NCI-H460 (cell line): ENCODE results near the gene FBXO38. TPM values are rescaled to one million over a fixed set of nuclear protein-coding genes. Genes with fewer than 3 reads are reported as not detected.

Experiments
- DNase-seq: peaks from one replicate; pipeline ENCODE4 v3.0.0-alpha.2; 2016; ENCODE audit warnings: low read depth; ENCODE audit errors: extremely low read depth
- polyA plus RNA-seq: library from polyadenylated mRNA; depleted of rRNA; stranded (reverse); fragments of >200 nt; gene quantifications from 2 replicates; pipeline ENCODE4 v1.2.3, GENCODE V29; 2014; cell fraction: nucleus; rRNA removed
- total RNA-seq: library from RNA; depleted of rRNA; stranded (reverse); fragments of >200 nt; shearing (Covaris generic); gene quantifications from 2 replicates; pipeline ENCODE4 v1.2.3, GENCODE V29; 2014; rRNA removed

FBXO38 gene, protein sequence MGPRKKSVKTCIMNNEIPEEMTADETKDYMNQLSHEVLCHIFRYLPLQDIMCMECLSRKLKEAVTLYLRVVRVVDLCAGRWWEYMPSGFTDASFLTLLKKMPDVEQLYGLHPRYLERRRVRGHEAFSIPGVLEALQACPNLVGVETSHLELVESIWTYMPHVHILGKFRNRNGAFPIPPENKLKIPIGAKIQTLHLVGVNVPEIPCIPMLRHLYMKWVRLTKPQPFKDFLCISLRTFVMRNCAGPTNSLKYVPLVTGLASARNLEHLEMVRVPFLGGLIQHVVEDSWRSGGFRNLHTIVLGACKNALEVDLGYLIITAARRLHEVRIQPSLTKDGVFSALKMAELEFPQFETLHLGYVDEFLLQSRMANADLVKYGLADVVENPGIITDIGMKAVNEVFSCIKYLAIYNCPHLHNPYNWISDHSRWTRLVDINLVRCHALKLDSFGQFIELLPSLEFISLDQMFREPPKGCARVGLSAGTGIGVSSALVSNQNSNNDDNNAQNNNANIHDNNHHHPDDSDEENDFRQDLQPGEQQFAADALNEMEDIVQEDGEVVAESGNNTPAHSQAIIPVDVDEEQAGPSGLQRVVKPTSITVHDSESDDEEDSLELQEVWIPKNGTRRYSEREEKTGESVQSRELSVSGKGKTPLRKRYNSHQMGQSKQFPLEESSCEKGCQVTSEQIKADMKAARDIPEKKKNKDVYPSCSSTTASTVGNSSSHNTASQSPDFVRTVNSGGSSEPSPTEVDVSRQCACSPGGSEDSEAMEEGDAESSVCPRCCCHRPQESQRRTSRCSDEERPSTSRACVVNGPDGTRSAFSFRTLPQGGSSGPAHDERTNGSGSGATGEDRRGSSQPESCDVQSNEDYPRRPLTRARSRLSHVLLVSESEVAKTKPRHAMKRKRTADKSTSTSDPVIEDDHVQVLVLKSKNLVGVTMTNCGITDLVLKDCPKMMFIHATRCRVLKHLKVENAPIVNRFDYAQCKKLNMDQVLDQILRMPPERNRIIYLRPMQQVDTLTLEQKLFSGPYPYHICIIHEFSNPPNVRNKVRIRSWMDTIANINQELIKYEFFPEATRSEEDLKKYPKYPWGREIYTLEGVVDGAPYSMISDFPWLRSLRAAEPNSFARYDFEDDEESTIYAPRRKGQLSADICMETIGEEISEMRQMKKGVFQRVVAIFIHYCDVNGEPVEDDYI
- 30.5 and 49.0 TPM in 2 replicates for total RNA-seq
- 30.1 and 37.0 TPM in 2 replicates for polyA plus RNA-seq

DNA sequence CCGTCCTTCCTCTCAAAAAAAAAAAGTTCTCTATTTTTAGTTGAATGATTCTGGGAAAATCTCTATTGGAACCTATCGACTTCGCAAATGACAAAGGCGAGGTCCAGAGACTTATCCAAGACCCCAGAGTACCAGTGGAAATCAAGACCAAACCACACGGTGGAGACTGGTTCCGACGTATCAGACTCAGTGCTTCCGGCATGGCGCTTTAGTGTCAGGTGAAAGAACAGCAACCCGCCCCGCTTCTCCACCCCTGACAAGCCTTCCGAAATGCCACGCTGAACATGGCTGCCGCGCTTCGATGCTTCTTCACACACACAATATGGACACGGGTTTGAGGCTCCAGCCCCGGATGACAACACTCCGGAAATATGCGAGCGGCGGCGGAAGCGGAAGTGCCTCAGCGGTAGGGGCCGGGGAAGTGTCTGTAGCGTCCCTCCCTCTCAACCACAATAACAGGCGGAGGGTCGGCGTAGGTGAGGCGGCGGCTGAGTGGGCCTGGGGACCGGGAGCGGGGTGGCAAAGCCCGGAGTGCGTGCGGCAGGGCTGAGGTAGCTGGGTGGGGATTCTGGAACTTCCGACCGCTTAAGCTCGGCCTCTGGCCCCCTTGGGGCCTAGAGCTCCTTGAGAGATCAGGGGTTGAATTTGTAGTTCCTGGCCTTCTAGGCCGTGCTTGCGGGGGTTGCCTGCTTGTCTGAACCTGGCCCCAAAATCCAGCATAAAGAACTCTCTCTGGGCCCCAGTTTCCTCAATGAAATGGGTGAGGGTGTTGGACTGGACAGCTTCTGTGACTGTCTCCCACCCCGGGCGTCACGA is at the start of gene FBXO38:
Gene FBXO38 (plus strand): TSS at position 395 of the 816 bp plus-strand sequence. CDS start 10,819 bp downstream, outside the sequence.
- DNase-seq = peak; percentile 97

DNA sequence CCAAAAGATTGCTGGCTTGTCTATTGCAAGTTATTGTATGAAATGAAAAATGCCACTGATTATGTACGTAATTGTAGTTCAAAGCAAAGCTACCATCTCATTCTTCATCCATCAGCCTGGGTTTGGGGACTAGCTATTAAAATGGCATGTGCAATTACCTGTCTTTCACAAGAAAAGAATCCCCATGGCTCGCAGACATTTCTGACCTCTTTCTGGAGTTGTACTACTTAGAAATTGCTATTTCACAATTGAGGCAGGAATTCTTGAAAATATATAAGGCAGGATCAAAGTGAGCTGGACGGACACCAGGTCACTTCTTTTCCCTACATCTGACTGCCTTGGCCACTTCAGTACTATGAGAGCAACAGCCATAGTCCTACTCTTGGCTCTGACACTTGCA is 48.5 kb upstream of the FBXO38 start, which contains the start of gene SPINK9:
Gene SPINK9 (plus strand): TSS at position 301 of the 400 bp plus-strand sequence. CDS start 55 bp downstream, at position 356.
- no peak for DNase-seq

DNA sequence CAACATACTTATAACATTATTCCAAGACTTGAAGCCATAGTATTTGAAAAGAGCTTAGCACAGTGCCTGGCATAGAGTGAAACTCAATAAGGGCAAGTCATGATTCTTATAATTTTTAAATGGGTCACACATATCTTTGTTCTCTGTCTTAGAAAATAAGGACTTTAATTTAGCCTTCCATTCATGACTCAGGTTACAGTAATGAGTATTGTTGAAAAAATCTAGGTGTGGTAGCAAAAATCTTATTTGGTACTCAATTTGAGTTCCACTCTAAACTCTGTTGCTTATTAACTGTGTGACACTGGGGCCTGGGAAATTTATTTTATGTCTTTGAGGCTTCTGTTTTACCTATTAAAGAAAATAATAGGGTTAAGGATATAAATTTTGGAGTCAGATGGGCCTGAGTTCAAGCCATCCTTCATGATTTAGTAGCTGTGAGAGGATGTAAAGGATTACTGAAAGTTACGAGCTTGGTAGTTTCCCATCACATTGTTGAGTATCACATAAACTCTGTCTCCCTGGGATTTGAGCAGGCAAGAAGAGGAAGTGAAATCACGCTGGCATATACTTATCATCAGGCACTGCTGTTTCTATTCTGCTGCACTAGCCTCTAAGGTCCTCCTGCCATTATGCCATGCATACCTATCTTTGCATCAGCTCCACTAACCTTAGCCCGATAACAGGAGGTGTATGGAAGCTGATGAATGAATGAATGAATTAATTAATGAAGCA is 46.9 kb upstream of the FBXO38 start:
- no peak for DNase-seq

DNA sequence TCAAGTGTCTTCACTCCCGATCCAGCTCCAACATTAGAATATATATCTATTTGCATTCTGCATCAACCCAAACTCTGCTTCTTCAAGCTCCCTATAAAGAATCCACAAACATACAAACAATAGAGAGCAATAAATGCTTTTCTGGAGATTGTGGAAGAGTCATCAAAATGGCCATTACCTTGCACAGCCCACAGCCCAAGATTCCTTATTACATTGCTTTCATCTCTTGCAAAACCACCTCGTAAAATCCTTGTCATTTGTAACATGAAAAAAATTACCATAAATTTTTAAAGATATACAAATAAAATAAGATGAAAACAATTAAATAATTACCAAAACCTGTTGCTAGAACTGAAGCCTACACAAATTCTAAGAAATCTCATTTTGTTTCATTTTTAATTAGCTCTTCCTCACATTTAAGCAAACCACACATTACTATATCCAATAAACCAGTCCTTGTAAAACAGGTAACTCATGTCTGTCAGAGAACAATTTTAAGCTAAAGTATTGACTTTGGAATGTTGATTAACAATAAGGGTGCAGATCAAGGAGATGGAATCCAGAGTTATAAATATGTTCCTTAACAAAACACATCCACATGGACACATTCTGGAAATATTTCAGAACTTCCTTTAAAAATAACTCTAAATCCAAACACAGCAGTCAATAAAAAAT is 41.2 kb upstream of the FBXO38 start:
- DNase-seq = no peak

DNA sequence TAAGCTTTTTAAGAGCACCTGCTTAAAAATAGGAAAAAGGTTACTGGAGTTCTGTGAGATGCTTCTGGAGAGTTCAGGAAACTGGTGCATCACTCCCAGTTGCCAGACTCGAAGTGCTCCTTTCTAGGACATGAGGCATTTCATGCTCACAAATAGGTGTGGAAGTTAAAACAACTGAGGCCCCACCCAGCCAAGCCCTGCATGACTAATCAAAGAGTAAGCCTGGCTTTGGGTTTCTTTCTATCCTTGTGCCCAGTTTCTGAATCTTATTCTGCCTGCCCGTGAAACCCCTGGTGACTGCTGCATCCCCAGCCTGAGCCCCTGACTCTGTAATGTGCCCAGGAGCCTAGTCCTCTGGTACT is 40.7 kb upstream of the FBXO38 start:
- DNase-seq = peak; percentile 45

DNA sequence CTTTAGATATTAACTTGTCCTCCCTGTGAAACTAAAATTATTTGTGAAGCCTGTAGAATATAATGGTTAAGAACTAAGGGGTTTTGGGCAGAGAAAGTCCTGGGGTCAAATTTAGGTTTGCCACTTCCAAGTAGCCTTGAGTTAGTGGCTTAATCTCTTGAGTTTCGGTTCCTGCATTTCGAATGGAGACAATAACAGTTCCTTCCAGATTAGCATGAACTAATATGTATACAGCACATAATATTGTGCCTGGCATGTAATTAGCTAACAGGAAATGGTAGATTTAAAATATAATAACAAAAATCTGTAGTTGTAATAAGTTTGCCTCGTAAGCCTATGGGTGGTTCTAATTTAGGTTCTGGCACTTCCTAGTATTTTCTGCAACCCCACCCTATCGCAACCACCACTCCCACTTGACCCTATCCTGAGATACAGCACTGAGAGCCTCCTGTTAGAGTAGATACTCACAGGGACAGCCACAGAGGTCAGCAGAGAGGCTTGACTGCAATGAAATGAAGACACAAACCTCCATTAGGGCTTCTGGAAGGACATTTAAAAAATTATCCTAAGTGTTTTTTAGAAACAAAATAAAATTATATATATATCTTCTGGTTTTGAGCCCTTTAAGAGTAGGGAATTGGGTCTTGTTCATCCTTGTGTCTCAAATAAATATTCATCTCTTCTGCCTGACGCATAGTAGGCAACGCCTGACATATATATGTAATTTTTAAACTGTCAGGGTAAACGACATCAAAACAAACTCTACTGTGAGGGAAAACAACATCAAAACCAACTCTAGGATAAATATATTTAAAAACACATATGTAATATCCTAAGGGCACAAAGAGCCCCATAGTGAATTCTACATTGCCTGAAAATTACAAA is 39.9 kb upstream of the FBXO38 start:
- no peak for DNase-seq

DNA sequence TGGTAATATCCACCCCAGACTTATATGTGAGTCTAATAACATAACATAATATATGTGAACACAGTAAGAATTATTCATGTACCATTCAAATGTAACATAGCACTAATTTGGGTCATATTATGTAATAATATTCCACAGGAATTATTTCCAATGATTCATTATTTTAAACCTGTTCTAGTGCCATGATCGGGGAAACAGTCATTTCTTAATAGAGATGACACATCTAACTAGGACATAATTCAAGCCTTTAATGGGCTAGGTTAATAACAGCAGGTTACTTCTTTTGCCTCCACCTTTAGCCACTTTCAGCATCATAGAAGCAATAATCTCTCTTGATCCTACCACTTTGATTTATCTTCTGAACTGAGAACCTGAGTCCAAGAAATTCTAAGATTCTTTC is 36.1 kb upstream of the FBXO38 start:
- no peak for DNase-seq

DNA sequence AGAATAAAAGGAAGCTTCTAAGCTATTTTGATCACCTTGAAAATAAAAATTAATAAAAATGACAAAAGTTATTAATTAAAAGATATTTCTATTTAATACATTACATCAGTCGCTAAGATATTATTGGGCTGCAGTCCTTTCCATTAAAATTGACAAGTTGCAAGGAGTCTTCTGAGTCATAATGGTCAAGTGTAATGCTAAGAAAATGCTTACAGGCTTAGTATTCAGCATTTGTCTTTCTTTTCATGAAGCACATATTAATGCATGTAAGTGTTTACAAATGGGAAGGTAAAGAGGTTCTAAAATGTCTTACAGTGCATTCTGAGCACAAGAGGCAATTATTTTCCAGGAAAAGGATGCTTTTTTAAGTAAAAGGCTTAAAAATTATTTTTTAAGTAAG is 31.1 kb upstream of the FBXO38 start:
- no peak for DNase-seq

DNA sequence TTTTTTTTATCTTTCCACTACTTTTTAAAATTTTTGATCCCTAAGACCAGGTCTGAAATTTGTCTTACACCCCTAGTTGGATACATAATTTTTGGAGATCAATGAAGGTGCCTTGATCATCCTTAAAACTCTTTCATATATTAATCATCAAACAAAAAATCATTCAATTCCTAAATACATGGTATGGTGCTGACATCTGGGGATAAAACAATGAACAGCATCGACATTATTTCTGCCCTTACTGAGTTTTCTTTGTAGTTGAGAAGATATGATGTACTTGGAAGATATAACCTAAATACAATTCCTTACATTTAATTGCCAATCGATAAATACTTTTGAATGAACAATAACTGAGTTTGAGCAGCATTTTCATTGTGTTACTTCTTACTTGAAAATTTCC is 30.1 kb upstream of the FBXO38 start:
- DNase-seq = no peak

DNA sequence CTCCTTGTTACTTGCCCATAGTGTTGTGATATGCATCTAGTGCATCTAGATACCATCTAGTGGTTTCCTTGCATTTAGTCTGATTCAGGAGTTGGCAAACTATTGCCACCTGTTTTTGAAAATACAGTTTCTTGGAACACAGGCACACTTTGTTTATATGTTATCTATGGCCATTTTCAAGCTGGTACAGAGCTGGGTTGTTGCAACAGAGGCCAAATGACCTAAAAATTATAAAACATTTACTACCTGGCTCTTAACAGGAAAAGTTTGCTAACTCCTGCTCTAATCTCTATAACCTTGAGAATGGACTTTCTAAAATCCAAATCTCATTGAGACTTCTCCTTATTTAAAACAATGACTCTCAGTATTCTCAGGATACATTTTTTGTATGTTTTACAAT is 19.4 kb upstream of the FBXO38 start:
- no peak for DNase-seq

DNA sequence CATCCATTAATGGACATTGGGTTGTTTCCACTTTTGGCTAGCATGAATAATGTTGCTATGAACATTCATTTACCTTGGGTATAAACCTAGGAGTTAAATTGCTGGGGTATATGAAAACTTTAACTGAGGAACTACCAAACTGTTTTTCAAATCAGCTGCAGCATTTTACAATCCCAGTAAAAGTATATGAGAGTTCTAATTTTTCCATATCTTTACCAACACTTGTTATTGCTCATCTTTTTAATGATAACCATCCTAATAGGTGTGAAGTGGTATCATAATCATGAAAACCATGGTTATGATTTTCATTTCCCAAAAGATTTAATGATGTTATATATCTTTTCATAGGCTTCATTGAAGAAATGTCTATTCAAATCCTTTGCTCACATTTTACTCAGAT is 15.5 kb upstream of the FBXO38 start:
- no peak for DNase-seq

DNA sequence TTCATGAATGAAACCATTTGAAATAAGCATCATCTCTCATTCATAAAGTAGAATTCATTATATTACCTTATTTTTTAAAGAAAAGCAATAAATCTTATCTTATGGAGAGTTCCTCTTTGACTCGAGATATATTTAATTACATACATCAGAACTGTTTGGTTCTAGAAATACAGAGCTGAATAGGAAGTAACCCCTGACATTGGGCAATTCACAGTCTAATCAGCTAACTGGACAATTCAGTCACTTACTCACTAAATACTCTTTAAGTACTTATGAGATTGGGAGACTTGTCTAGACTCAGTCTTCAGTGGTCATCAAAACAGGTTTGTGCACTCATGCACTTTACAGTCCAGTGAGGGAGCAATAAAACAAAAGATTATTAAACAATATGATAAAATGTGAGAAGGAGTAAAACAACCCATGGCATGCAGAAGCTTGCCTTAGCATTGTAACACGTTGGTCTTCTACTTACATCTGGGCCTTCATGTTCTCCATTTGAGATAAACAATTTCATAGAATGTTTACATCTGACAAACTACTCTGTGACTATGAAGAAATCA is 11.5 kb upstream of the FBXO38 start:
- no peak for DNase-seq

DNA sequence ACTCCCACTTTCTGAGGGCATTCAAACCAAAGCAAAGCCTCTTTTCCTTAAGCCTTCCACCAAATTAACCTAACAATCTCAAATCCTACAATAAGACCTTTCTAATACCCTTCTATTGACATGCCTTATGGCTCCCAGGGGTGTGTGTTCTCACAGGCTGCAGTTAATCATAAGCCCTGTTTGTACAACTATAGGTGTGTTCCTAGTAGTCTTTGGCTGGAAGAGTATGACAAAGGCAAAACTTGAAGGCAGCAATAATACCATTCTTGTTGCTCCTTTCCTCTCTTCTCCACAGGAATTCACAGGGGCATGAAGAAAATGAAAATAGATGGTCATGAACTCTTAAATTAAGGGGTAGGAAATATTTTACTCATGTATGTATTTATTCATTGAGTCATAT is 10.9 kb upstream of the FBXO38 start:
- DNase-seq = no peak

DNA sequence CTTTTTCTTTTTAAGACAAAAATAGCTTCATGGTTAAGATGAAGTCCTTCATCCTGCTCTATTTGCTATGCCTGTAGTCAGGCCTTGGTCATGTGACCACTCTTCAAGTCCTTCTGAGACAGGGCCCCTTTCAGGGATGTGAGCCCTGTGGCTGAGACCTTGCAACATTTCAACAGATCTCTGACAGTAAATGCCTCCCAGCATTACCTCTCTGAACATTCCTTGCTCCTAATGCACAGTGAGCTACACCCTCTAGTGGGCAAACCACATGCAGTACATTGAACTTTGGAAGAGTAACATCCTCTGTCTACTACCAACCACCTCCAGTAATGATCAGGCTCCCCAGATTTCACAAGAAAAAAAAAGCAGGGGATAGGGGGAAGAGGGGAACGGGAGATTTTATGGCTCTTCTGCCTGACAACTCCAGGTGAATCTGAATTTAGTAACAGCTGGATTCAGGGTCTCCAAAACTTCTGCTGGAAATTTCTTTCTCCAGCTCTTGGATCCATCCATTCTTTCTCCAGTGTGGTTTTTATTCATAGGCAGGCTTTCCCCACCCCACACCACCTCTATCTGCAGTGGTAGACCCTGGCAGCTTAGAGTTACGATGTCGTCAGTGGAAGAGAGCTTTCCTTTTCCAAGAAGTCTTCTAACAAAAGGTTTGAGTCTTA is 8.9 kb upstream of the FBXO38 start:
- DNase-seq = peak; percentile 70

DNA sequence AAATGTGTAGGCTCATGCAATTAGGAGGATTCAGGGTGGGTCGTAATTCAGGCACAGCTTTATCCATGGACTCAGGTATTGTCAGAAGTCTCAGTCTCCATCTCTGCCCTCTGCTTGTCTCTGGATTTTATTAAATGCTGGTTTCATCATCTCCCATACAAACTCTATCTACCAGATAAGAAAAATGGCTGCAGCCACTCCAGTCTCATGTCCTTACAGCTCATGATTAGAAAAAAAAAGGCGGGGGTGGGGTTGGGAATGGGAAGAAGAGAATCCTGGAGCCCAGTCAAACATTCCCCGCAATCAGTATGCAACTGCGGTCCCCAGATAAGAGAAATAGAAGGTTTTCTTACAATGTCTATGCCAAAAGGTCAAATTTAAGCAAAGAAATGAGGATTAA is 7.6 kb upstream of the FBXO38 start:
- no peak for DNase-seq

DNA sequence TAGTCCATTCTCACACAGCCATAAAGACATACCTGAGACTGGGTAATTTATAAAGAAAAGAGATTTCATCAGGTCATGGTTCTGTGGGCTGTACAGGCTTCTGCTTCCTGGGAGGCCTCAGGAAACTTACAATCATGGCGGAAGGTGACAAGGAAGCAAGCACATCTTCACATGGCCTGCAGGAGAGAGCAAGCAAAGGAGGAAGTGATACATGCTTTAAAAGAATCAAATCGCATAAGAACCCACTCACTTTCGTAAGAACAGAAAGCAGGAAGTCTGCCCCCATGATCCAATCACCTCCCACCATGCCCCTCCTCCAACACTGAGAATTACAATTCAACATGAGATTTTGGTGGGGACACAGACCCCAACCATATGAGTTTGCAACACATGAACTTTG is 5.1 kb upstream of the FBXO38 start:
- DNase-seq = no peak

DNA sequence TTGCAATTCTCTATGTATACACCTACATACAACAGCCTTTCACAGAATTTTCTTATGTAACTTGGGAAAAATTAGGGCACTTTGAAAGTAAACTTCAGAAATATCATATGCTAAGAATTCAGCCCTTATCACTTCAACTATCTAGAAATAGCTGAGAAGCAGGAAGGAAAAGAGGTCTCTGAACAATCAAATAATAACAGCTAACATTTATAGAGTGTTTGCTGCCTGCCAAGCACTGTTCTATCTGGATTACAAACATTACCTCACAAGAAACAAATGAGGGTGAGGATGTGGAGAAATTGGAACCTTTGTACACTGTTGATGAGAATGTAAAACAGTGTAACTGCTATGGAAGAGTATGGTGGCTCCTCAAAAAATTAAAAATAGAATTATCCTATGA is 4.4 kb upstream of the FBXO38 start:
- DNase-seq = no peak
